Measurements from ENCODE around the gene OPRL1.

GRCh38 chr20:64044484-64045247 lies 35.2 kb upstream of the OPRL1 start:
- no peak for TF ChIP-seq CTCF (conservative IDR thresholded peaks at IDR 0.05)
- no peak for TF ChIP-seq EZH2 (IDR thresholded peaks at IDR 0.05; ENCODE audit: low read depth)

Measured in PC-9 (cell line).